ENCODE data around the gene MIER2.

Gene MIER2

GRCh38 chr19:282501-282900 is 62.1 kb downstream of the MIER2 start:
- no peak overlapping the region for H3K4me3 ChIP-seq (ENCODE audit: low read depth, low read length)
- no peaks in the 10 kb centered on the region; a peak in 1 of 3 replicates for H3K36me3 ChIP-seq (ENCODE audit: control insufficient read depth in 2 of 2, insufficient read depth in 1 of 2, low read length in 2 of 2)
- no peaks in the 10 kb centered on the region for H3K9me3 ChIP-seq (ENCODE audit: control insufficient read depth, insufficient read depth, low read depth, low read length)
- H3K4me1 ChIP-seq (ENCODE audit: control insufficient read depth, insufficient read depth, low read length) = no peaks in the 10 kb centered on the region
- ChIA-PET CTCF (interaction anchor here (1.4 kb wide), 1 partner anchor 10 kb away, joined by 4 read pairs; no protein-coding TSS in a partner anchor), POLR2A (no interaction called here)
- H3K27ac ChIP-seq (ENCODE audit: extremely low read depth, low read depth, low read length) = no peak overlapping the region
- TF ChIP-seq ZNF660 (tag by site-specific recombination; IDR thresholded peaks at IDR 0.05) (no peak), ZNF513 (tag by site-specific recombination; IDR thresholded peaks at IDR 0.05) (no peak), ZNF157 (tag by site-specific recombination; IDR thresholded peaks at IDR 0.05) (no peak), SP2 (tag by site-specific recombination; IDR thresholded peaks at IDR 0.05) (no peak), ZBTB8A (tag by site-specific recombination; IDR thresholded peaks at IDR 0.05) (no peak), ZNF2 (tag by site-specific recombination; IDR thresholded peaks at IDR 0.05) (no peak), ZNF768 (tag by site-specific recombination; IDR thresholded peaks at IDR 0.05) (no peak), ZNF274 (IDR thresholded peaks at IDR 0.05; ENCODE audit: low read length) (no peak), ZNF274 (tag by site-specific recombination; IDR thresholded peaks at IDR 0.05; ENCODE audit: borderline replicate concordance) (no peak), ZNF394 (tag by site-specific recombination; IDR thresholded peaks at IDR 0.05; ENCODE audit: borderline replicate concordance) (no peak), ZNF48 (tag by site-specific recombination; IDR thresholded peaks at IDR 0.05) (no peak), ZFP69B (tag by site-specific recombination; IDR thresholded peaks at IDR 0.05) (no peak), ZNF600 (tag by site-specific recombination; IDR thresholded peaks at IDR 0.05) (no peak), ZNF404 (tag by site-specific recombination; IDR thresholded peaks at IDR 0.05) (no peak), PRDM1 (tag by site-specific recombination; IDR thresholded peaks at IDR 0.05) (no peak), ZNF426 (tag by site-specific recombination; IDR thresholded peaks at IDR 0.05) (no peak), ZNF24 (tag by site-specific recombination; IDR thresholded peaks at IDR 0.05) (no peak)

GRCh38 chr19:281992-282391 is 62.6 kb downstream of the MIER2 start:
- Histone ChIP-seq H3K36me3 (ENCODE audit: control insufficient read depth in 2 of 2, insufficient read depth in 1 of 2, low read length in 2 of 2) (no peaks in the 10 kb centered on the region; a peak in 1 of 3 replicates), H3K9me3 (ENCODE audit: control insufficient read depth, insufficient read depth, low read depth, low read length) (no peaks in the 10 kb centered on the region), H3K4me1 (ENCODE audit: control insufficient read depth, insufficient read depth, low read length) (no peaks in the 10 kb centered on the region), H3K27ac (ENCODE audit: extremely low read depth, low read depth, low read length) (no peak overlapping the region), H3K4me3 (ENCODE audit: low read depth, low read length) (no peak overlapping the region)
- ChIA-PET CTCF (interaction anchor here (0.6 kb wide), 1 partner anchor 10 kb away, joined by 3 read pairs; no protein-coding TSS in a partner anchor), POLR2A (no interaction called here)
- no peak for TF ChIP-seq ZNF580 (tag by site-specific recombination; IDR thresholded peaks at IDR 0.05)
- no peak for TF ChIP-seq ZSCAN18 (tag by site-specific recombination; IDR thresholded peaks at IDR 0.05)
- TF ChIP-seq ZNF639 (tag by site-specific recombination; IDR thresholded peaks at IDR 0.05) = no peak
- TF ChIP-seq ZNF521 (tag by site-specific recombination; IDR thresholded peaks at IDR 0.05) = no peak
- TF ChIP-seq ZNF701 (tag by site-specific recombination; IDR thresholded peaks at IDR 0.05) = no peak
- no peak for TF ChIP-seq ZNF133 (tag by site-specific recombination; IDR thresholded peaks at IDR 0.05)
- no peak for TF ChIP-seq ZNF510 (tag by site-specific recombination; IDR thresholded peaks at IDR 0.05; ENCODE audit: insufficient replicate concordance)
- no peak for TF ChIP-seq ZNF792 (tag by site-specific recombination; IDR thresholded peaks at IDR 0.05)
- TF ChIP-seq ZNF623 (tag by site-specific recombination; IDR thresholded peaks at IDR 0.05) = no peak
- no peak for TF ChIP-seq ZNF518A (tag by site-specific recombination; conservative IDR thresholded peaks at IDR 0.05; ENCODE audit: low read depth)
- no peak for TF ChIP-seq ZNF558 (tag by site-specific recombination; IDR thresholded peaks at IDR 0.05)
- TF ChIP-seq SALL2 (tag by site-specific recombination; IDR thresholded peaks at IDR 0.05; ENCODE audit: borderline replicate concordance) = no peak

Data from HEK293 (cell line).